ENCODE data around the gene RIMBP2.

RIMBP2 gene

GRCh38 chr12:130438711-130439110, 277.4 kb downstream of the RIMBP2 start:
- TF ChIP-seq CTCF (IDR thresholded peaks at IDR 0.05; ENCODE audit: insufficient read depth, low read depth, low read length, missing control alignments), result no peak
- H3K4me3 ChIP-seq (ENCODE audit: low read length), result no peak overlapping the region
- no peak for DNase-seq (ENCODE audit: low read depth)

- TF ChIP-seq CTCF (IDR thresholded peaks at IDR 0.05; ENCODE audit: insufficient read depth, low read depth, low read length, missing control alignments), result no peak
- DNase-seq (ENCODE audit: low read depth), result no peak
- no peak overlapping the region for H3K4me3 ChIP-seq (ENCODE audit: low read length)
Measured at GRCh38 chr12:130438243-130438620, 277.9 kb downstream of the RIMBP2 start.

GRCh38 chr12:130437555-130438242, 278.4 kb downstream of the RIMBP2 start:
- no peak for DNase-seq (ENCODE audit: low read depth)
- no peak for TF ChIP-seq CTCF (IDR thresholded peaks at IDR 0.05; ENCODE audit: insufficient read depth, low read depth, low read length, missing control alignments)
- no peak overlapping the region for H3K4me3 ChIP-seq (ENCODE audit: low read length)

DNA sequence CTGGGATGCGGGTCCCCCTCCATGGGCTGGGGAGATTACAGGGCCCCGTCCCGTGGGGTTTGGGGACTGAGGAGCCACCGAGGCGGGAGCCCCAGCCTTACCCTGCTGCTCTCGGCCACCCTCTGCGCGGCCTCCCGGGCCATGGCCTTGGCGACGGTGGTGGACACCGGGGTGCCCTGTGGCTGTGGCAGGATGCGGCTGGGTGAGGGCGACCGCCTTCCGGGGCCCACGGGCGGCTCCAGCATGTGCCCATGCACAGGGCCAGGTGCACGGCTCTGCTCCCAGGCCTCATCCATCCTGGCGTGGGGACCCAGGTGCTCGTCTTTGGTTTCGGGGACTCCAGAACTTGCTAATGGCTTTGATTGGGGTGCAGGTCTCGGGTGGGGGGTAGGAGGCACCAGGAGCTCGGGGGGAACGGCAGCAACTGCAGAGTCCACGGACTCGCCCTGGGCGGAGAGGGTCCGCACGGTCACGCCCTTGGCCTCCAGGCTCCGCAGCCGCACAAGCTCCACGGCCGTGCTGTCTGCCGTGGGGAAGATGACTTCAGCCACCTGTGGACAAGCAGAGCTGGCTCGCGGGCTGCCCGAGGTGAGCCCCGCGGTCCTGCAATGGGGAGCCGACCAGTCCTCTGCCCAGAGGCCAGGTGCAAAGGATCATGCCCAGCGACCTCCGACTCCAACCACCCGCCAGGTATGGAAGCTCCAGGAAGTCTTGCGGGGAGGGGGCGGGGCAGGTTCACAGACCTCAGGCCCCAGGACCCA, 279.2 kb downstream of the RIMBP2 start:
- DNase-seq (ENCODE audit: low read depth), result no peak
- no peak overlapping the region for H3K4me3 ChIP-seq (ENCODE audit: low read length)
- TF ChIP-seq CTCF (IDR thresholded peaks at IDR 0.05; ENCODE audit: insufficient read depth, low read depth, low read length, missing control alignments), result no peak

- DNase-seq (ENCODE audit: low read depth), result no peak
- no peak overlapping the region for H3K4me3 ChIP-seq (ENCODE audit: low read length)
- no peak for TF ChIP-seq CTCF (IDR thresholded peaks at IDR 0.05; ENCODE audit: insufficient read depth, low read depth, low read length, missing control alignments)
Measured at GRCh38 chr12:130435826-130436225, 280.3 kb downstream of the RIMBP2 start.

- H3K4me3 ChIP-seq (ENCODE audit: low read length), result no peak overlapping the region
- DNase-seq (ENCODE audit: low read depth), result no peak
- TF ChIP-seq CTCF (IDR thresholded peaks at IDR 0.05; ENCODE audit: insufficient read depth, low read depth, low read length, missing control alignments), result no peak
Measured at GRCh38 chr12:130435331-130435730, 280.8 kb downstream of the RIMBP2 start.

Measured in epithelial cell of esophagus (primary cell).